ENCODE measurements around the gene HSP90AB1. TPM values are rescaled to one million over a fixed set of nuclear protein-coding genes. Genes with fewer than 3 reads are reported as not detected.
A peak's percentile ranks its signal among the peaks of the same experiment; 100 is the strongest.

HSP90AB1 gene
- total RNA-seq, 1 donor from 2014 or later: 463 TPM

GRCh38 chr6:44278315-44278714 lies 31.4 kb downstream of the HSP90AB1 start:
- no peak for FAIRE-seq
- no peak for DNase-seq (ENCODE audit: low spot score in 2 of 2)

- no peak for FAIRE-seq
- DNase-seq (ENCODE audit: low spot score in 2 of 2): no peak
These were observed 32.1 kb downstream of the HSP90AB1 start for GRCh38 chr6:44278774-44279697.

- FAIRE-seq: no peak
- no peak for DNase-seq (ENCODE audit: low spot score in 2 of 2)
These were observed 37.2 kb downstream of the HSP90AB1 start for GRCh38 chr6:44284121-44284520.

GRCh38 chr6:44284867-44285266 lies 38.0 kb downstream of the HSP90AB1 start:
- no peak for FAIRE-seq
- DNase-seq (ENCODE audit: low spot score in 2 of 2): no peak

GRCh38 chr6:44285552-44286284 lies 38.8 kb downstream of the HSP90AB1 start:
- no peak for FAIRE-seq
- DNase-seq (ENCODE audit: low spot score in 2 of 2): no peak

GRCh38 chr6:44286285-44286565 lies 39.3 kb downstream of the HSP90AB1 start:
- FAIRE-seq: no peak
- DNase-seq (ENCODE audit: low spot score in 2 of 2): no peak

- DNase-seq (ENCODE audit: low spot score in 2 of 2) (no peak), FAIRE-seq (no peak)
These were observed 39.8 kb downstream of the HSP90AB1 start for GRCh38 chr6:44286747-44287146.

GRCh38 chr6:44289726-44290260 lies 42.9 kb downstream of the HSP90AB1 start:
- no peak for DNase-seq (ENCODE audit: low spot score in 2 of 2)
- FAIRE-seq: no peak

- DNase-seq (ENCODE audit: low spot score in 2 of 2) (no peak), FAIRE-seq (no peak)
These were observed 44.9 kb downstream of the HSP90AB1 start for GRCh38 chr6:44291841-44292240.

- no peak for FAIRE-seq
These were observed 45.9 kb downstream of the HSP90AB1 start for GRCh38 chr6:44292661-44293365.

GRCh38 chr6:44294832-44295791 lies 48.2 kb downstream of the HSP90AB1 start:
- FAIRE-seq: no peak
- no peak for DNase-seq (ENCODE audit: low spot score in 2 of 2)

More at GRCh38 chr6:44292661-44293365, 45.9 kb downstream of the HSP90AB1 start:
- DNase-seq (ENCODE audit: low spot score in 2 of 2): no peak

- FAIRE-seq (no peak), DNase-seq (ENCODE audit: low spot score in 2 of 2) (peak; percentile 59 to 72)
These were observed 50.5 kb downstream of the HSP90AB1 start for GRCh38 chr6:44297063-44298038.

GRCh38 chr6:44298055-44298803 lies 51.3 kb downstream of the HSP90AB1 start:
- FAIRE-seq (no peak), DNase-seq (ENCODE audit: low spot score in 2 of 2) (no peak)

- no peak for FAIRE-seq
- DNase-seq (ENCODE audit: low spot score in 2 of 2): no peak
These were observed 52.0 kb downstream of the HSP90AB1 start for GRCh38 chr6:44298864-44299263.

GRCh38 chr6:44300292-44300823 lies 53.5 kb downstream of the HSP90AB1 start:
- DNase-seq (ENCODE audit: low spot score in 2 of 2): no peak
- FAIRE-seq: no peak

GRCh38 chr6:44301106-44301505 lies 54.2 kb downstream of the HSP90AB1 start:
- no peak for DNase-seq (ENCODE audit: low spot score in 2 of 2)
- FAIRE-seq: no peak

- DNase-seq (ENCODE audit: low spot score in 2 of 2): no peak
- no peak for FAIRE-seq
These were observed 55.1 kb downstream of the HSP90AB1 start for GRCh38 chr6:44301782-44302564.
